DMS 273 treated with DMSO at 0.1 percent for 48 hours (cell line): ENCODE results near the gene MAIP1.
"Not testable (repeated sequence)": the region's sequence is repeated elsewhere in the genome, so short reads cannot be mapped to it uniquely, and the experiment has no call there.

Experiments used
- DNase-seq: peaks from one replicate; lab custom pipeline; 2025; lab: John Stamatoyannopoulos, UW

Gene MAIP1

GRCh38 chr2:199955339-199956061, at the start of gene MAIP1, which contains the start of gene TYW5:
Gene MAIP1, plus strand, starts transcription at chr2:199955582. Its CDS starts 217 bp downstream, at chr2:199955799.
Gene TYW5, minus strand, starts transcription at chr2:199955491. Its CDS starts 21 bp downstream, at chr2:199955470.
- DNase-seq = peak; percentile 68

DNA sequence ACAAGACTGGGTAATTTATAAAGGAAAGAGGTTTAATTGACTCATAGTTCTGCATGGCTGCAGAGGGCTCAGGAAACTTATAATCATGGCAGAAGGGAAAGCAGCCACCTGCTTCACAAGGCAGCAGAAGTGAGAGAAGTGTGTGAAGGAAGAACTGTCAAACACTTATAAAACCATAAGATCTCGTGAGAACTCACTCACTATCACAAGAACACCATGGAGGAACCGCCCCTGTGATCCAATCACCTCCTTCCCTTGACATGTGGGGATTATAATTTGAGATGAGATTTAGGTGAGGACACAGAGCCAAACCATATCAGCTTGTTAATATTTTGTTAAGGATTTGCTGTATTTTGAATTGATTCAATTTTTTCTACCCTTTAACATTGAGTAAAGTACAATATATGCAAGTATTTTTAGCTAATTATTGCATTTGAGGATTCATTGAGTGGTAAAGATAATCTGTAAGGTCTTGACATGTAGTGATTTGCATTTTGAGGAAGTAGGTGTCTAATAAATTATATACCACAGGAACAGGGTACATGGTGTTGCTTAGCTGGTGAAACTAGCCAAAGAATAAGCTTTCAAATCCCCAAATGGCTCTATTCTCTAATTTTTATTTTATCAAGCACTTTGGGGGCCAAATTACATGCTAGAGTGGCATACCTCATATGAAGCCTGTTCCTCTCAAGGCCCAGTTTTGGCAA, 48.2 kb upstream of the MAIP1 start:
- no peak for DNase-seq

- no peak for DNase-seq
Observed at GRCh38 chr2:199910338-199911051, 44.9 kb upstream of the MAIP1 start.

- peak; percentile 95 for DNase-seq
Observed at GRCh38 chr2:199911052-199911876, 44.1 kb upstream of the MAIP1 start, which contains the start of gene C2orf69. Gene C2orf69, plus strand, starts transcription at chr2:199911293. Its CDS starts 146 bp downstream, at chr2:199911439.

DNA sequence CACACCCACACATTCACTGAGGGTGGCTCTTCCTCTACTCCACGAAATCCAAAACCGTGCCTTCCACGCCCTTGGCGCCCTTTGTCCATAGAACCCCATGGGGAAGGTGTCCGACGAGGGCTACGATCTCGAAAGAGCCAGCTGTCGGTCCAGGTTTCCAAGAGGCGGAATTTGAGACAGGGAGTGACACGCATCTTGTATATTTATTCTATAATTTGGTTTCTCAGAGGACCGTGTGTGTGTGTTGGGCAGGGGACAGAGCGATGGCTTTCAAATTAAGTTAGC, 43.6 kb upstream of the MAIP1 start:
- DNase-seq = no peak

DNA sequence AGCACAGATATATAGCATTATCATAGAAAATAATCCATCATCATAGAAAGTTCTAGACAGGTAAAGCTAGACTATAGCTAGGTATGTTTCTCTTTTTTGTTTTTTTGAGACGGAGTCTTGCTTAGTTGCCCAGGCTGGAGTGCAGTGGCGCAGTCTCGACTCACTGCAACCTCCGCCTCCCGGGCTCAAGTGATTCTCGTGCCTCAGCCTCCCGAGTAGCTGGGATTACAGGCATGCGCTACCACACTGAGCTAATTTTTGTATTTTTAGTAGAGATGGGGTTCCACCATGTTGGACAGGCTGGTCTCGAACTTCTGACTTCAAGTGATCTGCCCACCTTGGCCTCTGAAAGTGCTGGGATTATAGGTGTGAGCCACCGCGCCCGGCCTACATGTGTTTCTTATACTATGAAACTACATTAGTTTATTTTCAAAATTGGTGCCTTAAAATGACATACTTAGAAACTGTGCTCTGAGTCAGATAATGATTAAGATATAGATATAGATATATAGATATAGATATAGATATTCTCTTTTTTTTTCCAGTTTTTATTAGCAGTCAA, 42.7 kb upstream of the MAIP1 start:
- DNase-seq = not testable (repeated sequence)

GRCh38 chr2:199914372-199914958, 40.9 kb upstream of the MAIP1 start:
- DNase-seq = no peak

DNA sequence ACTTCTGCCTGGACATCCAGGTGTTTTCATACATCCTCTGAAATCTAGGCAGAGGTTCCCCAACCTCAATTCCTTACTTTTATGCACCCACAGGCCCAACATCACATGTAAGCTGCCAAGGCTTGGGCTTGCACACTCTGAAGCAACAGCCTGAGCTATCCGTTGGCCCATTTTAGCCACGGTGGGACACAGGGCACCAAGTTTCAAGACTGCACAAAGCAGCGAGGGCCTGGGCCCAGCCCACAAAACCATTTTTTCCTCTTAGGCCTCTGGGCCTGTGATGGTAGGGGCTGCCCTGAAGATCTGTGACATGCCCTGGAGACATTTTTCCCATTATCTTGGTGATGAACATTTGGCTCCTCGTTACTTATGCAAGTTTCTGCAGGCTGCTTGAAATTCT, 38.4 kb upstream of the MAIP1 start:
- no peak for DNase-seq

- DNase-seq = no peak
Observed at GRCh38 chr2:199922856-199923255, 32.5 kb upstream of the MAIP1 start.

GRCh38 chr2:199923924-199924323, 31.5 kb upstream of the MAIP1 start:
- DNase-seq = no peak

DNA sequence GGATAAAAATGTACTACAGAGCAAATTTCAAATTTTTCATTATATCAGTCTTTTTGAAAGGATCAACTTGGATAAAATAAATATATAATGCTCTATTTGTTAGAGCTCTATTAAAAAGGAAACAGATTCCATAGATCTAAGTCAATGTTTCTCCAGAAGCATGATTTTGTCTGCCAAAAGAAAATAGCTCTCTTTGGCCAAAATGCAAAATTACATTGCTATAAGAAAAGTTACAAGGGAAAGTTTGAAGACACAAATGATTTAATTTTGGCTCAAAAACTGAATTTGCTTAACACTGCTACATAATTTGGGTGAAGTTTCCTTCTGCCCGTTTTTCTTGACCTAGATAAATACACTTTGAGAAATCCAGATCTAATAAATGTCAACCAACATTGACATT, 28.6 kb upstream of the MAIP1 start:
- DNase-seq = no peak

- DNase-seq = no peak
Observed at GRCh38 chr2:199928226-199928625, 27.2 kb upstream of the MAIP1 start.

GRCh38 chr2:199928626-199929025, 26.8 kb upstream of the MAIP1 start:
- DNase-seq = no peak

DNA sequence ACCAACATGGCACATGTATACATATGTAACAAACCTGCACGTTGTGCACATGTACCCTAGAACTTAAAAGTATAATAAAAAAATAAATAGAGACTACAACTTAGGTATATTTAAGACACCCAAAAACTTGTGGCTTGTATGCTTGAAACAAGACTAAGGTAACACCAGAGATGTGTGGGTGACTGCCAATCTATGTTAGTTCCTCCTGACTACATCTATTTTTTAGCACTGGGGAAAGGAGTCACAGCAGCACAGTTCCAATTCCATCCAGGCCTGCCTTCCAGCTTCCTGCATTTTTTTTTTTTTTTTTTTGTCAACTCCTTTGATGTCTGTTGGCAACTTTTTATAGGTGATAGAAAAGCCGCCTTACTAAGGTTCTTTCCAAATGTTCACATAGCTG, 26.1 kb upstream of the MAIP1 start:
- DNase-seq = no peak

- DNase-seq = no peak
Observed at GRCh38 chr2:199932312-199932855, 23.0 kb upstream of the MAIP1 start.

DNA sequence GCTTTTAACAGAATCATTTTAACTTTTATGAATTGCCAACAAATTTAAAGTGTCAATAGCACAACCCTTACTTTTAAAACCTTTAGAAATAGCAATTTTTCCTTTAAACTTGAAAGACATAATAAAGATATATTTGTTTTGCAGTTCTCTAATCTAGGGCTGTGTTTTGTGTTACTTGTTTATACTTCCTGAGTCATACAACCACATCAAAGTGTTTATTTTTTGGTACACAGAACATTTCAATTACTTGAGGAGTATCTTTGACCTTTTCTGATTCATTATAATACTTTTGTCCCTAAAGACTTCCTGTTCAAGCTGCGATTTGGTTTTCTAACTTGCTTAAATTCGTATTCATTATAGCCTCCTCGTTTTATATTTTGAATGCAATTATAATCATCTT, 21.9 kb upstream of the MAIP1 start:
- no peak for DNase-seq

DNA sequence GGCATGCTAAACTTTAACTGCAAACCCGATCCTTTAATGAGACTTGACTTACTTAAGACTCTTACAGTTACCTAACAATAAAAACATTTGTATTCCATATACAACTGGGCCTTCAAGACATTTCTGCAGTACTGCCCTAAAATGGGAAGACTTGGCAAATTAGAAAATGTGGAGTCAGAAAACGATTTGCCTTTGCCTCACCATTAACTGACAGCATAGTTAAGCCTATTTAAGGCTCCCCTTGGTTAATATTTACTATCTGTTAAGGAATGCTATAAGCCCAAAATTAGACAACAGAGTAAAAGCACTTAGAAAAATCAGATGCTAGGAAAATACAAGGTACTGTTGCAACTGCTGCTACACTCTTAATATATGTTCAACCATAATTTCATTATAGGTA, 18.8 kb upstream of the MAIP1 start:
- DNase-seq = no peak

DNA sequence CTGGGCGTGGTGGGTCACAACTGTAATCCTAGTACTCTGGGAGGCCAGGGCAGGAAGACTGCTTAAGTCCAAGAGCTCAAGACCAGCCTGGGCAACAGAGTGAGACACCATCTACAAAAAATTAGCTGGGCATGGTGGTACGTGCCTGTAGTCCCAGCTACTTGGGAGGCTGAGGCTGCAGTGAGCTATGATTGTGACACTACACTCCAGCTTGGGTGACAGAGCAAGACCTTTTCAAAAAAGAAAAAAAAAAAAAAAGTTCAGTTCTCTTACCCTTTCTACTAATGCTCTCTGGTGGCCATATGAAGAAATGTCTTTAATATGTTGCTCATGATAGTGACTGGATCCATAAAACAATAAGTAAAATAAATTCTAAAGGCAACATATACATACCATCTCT, 15.0 kb upstream of the MAIP1 start:
- DNase-seq = peak; percentile 40

- no peak for DNase-seq
Observed at GRCh38 chr2:199943373-199943772, 12.0 kb upstream of the MAIP1 start.

- no peak for DNase-seq
Observed at GRCh38 chr2:199946196-199946595, 9.2 kb upstream of the MAIP1 start.

- DNase-seq = no peak
Observed at GRCh38 chr2:199946836-199947235, 8.5 kb upstream of the MAIP1 start.
